GM18867 (cell line): Measurements from ENCODE around the gene SLC26A4.
A peak's percentile ranks its signal among the peaks of the same experiment; 100 is the strongest.

Experiments used
- ATAC-seq: cut with Tn5 transposase; IDR thresholded peaks from one replicate; pipeline ENCODE4 v1.9.1; 2021; ENCODE audit warnings: mild to moderate bottlenecking, moderate library complexity; ENCODE audit not compliant: unreplicated experiment

The SLC26A4 gene

DNA sequence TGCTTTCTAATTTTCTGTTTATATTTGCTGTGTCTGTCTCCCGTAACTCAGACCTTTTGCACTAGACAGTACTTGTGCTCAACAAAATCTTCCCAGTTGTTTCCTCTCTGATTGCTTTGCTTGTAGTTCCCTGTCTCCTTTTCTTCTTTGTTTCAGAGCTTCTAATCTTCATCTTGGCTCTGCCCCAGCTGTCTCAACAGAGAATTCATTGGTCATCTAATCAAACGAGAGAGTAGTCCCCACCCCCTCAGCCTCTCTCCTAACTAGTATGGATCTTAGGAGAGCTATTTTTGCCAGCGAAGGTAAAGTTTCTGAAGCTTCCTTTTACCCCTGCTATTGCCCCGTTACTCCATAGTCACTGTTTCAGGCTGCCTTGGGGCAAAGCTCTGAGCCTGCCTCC is 32.8 kb downstream of the SLC26A4 start:
- no peak for ATAC-seq

DNA sequence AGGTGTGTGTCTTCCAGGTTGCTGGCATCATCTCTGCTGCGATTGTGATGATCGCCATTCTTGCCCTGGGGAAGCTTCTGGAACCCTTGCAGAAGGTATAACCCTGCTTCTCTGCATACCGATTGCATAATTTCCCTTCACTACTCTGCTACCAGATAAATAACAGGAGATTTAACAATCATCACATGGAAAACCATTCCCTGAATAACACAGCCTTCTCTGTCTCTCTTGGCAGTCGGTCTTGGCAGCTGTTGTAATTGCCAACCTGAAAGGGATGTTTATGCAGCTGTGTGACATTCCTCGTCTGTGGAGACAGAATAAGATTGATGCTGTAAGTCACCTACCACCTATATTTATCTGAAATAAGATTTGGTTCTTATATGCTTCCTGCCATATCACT is 33.8 kb downstream of the SLC26A4 start:
- ATAC-seq = no peak

DNA sequence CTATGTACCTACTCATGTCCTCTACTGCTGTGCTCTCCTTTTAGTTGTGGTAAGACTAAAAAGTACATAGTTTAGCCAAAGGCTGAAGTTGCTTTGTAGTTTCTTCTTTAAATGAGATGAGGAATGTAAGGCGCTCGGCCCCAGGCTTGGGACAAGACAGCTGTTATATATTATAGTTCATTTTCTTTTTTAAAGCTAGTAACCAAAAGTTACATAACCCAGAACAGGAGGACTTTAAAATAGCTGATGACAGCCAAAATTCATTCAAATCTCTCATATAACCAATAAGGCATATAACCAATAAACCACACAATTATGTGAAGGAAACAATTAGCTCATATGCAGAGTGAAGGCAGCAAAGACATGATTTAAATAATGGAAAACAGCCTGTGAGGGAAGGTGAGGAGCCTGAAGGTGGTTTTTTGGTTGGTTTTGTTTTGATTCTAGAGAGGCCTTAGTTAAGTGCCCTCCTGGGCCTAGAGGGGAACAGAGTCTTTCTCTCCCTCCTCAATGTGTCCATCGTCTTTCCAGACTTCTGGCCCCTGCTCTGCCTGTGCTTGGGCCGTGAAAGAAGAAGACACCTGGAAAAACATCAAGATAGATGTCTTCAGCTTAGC is 35.8 kb downstream of the SLC26A4 start:
- ATAC-seq = no peak

DNA sequence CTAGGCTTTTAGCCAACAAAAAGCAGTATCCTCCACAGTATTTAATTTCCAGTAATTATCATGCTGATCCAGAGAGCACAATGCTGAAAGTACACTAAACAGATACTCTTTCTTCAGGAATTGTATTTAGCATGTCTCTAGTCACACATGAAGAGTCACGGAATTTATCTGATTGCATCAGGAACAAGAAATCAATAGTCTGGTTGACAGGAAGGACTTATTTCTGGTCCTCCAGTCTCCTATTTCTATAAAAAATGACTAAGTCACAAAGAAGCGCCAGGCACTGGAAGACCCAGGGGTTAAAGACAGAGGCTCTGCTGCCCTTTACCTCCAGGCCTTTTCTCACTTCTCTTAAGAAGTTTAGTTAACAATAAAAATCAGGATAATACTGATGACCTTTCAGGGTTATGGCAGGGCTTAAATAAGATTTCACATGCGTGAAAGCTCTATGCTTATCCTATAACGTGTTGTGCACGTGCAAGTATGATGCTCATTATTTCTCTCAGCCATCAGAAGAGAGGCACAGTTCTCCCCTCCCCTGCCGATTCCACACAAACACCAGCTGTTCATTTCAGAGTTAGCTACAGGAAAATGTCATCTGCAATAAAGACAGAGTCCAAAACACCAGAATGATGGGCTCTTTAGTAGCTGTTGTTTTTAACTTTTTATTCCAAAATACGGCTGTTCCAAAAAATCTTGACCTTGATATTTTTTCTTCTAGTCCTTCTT is 36.9 kb downstream of the SLC26A4 start:
- no peak for ATAC-seq

DNA sequence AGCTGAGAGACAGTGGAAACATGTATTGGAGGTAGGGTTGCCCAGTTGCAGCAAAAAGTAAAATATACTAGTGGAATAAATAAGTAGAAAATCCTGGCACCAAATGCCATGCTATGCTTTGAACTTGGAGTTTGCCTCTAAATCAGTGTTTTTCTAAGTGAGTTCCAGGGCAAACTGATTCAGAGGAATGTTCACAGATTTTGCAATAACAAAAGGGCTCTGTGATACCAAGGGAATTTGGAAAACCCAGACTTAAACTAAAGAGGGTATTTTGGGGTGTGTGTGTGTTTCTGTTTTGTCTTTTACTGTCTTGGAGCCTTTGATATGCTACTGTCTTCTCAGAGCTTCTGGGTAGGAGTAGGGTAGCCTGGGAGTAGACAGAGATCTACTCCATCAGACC is 39.9 kb downstream of the SLC26A4 start:
- ATAC-seq = no peak

DNA sequence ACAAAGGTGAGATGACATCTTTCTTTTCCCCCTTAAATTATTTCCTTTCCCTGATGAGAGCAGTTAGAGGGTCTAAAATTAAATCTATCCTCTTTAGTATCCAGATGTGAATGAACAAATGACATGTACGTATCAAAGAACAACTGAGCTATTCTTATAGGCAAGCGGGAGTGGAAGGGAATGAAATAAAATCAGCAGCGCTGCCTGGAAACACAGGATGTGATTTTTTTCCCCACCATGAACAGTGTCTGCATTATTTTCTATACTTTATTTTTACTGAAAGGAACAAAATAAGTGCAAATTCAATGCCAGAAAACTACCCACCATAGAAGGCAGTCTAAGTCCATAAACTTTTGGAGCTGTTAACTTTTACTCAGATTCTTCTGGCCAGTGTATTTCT is 40.6 kb downstream of the SLC26A4 start:
- ATAC-seq = no peak

DNA sequence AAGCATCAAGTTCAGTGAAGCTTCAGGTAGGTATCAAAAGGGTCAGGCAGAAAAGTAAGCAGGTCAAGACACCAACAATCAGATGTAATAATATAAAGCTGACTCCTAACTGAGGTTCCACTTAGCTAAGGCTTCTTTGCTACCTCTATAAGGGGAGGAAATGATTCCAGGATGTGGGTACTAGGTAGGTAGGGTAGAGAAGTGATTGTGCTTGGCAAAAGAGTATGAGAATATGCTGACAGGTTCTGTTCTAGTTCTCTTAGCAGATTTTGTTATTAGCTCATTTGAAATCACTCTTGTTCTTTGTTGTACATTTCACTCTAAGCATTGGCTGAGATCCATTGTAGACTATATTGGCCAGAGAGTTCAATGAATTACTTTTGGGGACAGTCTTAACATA is 42.6 kb downstream of the SLC26A4 start:
- ATAC-seq = no peak

DNA sequence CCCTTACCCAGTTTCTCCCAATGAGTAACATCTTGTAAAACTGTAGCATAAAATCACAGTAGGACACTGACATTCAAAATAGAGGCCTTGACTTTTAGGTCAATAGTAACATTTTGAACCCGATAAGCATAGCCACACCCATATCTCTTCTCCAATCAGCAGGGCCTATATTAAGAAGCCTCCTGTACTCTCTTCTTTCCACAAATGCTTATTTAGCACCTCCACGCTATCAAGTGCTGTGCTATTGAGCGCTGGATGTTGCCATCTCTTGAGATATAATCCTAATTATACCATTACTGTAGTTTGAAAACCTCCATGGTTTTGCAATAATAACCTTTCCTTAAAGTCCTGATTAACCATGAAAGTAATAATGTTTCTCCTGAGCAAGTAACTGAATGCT is 43.2 kb downstream of the SLC26A4 start:
- no peak for ATAC-seq

DNA sequence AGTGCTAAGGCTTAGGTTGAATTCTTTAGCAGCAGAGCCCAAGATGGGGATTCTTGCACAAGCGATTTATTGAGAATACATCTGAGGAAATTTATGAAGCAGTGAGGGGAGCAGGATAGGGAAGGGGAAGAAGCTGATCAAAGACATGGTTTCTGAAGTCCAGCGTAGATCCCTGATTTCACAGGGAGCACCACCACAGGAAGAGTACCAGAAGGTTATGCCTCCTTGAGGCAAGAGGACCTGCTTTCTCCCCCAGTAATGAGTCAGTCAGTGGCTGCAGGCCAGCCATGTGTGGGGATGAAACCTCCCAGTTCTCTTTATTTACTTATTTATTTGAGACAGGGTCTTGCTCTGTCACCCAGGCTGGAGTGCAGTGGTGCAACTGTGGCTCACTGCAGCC is 48.3 kb downstream of the SLC26A4 start:
- no peak for ATAC-seq

DNA sequence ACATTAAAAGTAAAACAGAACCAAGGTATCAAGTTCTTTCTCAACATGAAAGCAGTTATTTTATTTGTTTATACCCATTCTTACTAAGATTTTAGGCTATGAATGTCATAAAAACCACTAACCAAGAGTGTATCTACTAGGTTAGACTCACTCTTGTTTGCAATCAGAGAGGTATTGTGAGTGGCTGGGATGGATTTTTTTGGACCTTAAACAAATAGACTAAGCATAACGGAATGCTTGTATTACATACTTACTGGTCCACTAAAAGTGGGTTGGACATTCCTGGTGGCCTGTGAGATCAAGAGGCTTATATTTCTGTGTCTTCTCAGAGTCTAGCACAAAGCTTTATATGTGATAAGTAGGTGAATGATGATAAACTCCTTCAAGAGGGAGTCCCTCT is 50.7 kb downstream of the SLC26A4 start:
- ATAC-seq = no peak

DNA sequence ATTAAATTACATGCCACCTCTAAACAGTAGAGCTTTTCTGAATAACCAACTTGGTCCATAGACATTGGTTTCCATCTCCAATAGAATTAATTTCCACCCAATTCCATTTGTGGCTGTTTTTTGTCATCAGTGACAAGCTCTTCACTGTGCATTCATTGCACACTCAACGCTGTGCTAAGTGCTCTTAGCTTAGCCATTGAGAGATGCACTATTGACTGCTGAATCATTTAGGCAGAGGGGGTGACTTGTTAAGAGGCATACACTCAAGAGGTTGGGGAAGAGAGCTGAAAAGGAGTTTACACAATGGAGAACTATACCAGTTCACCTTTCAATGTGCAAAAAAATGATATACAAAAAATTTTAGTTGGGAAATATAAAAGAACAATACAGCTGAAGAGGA is 51.4 kb downstream of the SLC26A4 start:
- no peak for ATAC-seq

DNA sequence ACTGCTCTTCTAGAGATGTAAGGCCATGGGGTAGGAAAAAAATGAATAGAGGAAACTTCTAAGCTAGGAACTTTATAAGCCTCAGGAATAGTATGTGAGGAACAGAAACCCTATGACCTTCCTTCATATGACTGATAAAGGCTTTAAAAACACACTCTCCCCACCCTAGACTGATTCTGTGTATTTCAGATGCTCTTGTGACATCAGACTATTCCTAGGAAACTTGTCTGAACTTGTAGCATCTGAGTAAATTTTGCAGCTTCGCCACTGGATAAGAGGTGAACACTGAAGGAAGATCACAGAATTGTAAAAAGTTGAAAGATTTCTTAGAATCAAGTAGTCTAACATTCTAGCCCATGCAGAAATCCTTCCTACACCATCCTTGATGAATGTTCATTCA is 52.3 kb downstream of the SLC26A4 start:
- ATAC-seq = no peak

DNA sequence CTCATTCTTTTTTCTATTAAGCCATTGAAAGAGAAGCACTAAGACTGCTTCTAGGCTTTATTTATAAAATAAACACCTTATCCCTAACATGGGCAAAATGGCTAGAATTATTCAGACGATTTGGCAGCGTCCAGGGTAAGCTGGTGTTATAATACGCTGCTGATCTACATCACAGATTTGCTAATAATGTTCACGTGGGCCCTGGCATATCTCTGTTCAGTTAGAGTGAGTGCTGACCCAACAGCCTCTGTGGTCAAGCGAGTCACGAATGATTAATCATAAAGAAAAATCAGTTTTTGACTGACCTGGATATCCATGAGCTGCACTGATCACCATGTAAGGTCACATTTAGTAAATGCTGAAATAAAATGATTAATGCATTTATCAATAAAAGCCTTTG is 54.9 kb downstream of the SLC26A4 start:
- no peak for ATAC-seq

DNA sequence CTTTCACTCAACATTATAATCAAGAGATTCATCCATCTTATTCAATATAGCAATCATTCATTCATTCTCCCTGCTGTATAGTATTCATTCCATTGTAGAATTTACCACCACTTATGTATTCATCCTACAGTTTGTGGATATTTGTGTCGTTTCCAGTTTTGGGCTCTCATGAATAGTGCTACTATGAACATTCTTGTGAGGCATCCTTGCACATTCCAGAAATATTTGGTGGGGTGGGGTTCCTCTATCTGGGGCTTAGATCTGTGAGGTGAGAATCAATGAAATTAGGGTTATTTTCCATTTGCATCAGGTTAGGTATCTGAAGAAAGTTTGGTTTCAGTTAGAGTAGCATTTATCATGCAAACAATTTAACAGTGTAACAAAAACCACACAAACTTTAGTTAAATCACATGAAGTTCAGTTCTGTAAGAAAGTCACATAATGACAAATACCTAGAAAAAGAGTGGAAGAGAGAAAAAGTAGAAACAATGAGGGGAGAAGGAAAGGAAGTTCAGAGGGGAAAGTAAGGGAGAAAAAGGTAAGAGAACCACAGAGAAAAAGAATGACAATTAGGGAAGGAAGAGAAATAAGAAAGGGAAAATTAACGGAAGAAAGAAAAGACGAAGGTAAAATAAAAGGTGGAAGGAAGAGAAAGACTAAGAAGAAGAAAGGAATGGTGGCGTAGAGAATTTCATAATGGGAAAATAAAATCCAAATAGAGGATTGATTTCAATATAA is 58.0 kb downstream of the SLC26A4 start:
- no peak for ATAC-seq

DNA sequence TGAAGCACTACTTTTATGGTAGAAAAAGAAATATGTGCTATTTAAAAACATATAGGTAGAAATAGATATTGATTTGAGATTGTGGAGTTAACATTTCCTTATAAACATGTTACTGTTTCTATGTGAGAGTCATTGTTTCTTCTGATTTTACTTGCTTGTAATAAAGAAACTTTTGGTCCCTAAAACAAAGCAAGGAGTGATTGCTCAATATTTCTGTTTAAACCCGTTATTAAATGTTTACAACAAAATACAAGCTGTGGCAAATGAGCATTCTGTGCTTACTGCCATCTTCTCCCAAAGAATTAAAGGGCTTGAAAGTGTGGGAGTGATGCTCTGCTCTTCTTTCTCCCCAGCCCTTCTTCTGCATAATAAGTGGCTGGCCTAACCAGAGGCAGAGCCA is 60.7 kb downstream of the SLC26A4 start:
- no peak for ATAC-seq

DNA sequence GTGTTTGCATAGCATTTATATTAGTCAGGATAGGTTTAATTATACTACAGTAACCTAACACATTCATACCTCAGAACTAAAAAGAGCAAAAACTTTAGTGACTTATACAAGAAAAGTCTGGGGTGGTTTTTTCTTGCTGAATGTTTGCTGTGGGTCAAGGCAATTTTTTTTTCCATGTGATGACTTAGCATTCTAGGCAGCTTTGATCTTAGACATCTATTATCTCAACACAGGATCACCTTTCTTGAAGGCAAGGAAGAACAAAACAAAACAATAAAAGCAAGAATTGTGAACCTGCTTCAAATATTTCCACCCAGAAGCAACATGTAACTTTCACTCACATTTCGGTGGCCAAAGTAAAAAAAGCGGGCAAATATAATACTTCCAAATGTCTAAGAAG is 62.6 kb downstream of the SLC26A4 start:
- ATAC-seq = no peak

DNA sequence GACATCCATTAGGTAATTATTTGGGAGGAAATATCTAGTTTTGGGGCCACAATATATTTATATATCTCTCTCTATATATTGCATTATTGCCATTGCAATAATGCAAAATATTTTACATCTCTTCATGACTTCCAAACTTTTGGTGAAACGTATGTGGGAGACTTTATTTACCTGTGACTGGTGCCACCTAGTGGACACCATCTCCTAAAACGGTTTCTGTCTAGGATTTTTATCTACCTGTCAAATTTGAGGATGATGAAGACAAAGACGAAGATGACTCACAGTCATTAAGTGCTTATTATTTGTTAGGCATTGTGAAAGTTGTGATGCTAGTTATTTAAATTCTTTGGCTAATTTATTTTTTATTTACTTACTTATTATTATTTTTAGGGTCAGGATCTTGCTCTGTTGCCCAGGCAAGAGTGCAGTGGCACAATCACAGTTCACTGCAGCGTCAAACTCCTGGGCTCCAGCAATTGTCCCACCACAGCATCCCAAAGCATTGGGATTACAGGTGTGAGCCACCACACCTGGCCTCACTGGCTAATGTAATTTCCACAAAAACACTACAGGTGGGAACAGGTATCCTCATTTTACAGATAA is 64.6 kb downstream of the SLC26A4 start:
- ATAC-seq = no peak

DNA sequence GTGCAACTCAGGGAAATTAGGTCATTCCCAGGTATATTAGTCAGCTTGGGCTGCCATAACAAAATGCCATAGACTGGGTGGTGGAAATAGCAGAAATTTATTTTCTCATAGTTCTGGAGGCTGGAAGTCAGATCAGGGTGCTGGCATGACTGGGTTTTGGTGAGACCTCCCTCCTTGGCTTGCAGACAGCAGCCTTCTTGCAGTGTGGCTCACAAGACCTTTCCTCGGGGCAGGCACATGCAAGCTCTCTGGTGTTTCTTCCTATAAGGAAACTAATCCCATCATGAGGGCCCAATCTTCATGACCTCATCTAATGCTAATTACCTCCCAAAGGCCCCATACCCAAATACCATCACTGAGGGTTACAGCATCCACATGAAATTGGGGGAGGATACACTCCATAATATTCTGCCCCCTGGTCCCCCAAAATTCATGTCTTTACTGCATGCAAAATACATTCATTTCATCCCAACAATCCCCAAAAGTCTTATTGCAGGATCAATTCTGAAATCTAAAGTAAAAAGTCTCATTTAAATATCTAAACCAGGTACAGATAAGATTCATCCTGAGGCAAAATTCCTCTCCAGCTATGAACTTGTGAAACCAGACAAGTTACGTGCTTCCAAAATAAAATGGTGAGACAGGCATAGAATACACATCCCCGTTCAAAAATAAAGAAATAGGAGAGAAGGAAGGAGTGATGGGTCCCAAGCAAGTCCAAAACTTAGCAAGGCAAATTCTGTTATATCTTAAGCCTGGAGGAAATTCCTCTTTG is 65.9 kb downstream of the SLC26A4 start:
- no peak for ATAC-seq

DNA sequence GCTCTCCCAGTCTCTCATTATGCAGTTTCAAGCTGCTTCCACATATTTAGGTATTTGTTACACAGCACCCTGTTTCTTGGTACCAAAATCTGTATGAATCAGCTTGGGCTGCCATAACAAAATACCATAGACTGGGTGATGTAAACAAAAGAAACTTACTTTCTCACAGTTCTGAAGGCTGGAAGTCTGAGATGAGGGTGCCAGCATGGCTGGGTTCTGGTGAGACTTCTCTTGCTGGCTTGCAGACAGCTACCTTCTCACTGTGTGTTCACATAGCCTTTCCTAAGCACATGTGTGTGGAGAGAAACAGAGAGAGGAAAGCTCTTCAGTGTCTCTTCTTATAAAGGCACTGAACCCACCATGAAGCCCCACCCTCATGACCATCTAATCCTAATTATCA is 67.6 kb downstream of the SLC26A4 start:
- no peak for ATAC-seq

DNA sequence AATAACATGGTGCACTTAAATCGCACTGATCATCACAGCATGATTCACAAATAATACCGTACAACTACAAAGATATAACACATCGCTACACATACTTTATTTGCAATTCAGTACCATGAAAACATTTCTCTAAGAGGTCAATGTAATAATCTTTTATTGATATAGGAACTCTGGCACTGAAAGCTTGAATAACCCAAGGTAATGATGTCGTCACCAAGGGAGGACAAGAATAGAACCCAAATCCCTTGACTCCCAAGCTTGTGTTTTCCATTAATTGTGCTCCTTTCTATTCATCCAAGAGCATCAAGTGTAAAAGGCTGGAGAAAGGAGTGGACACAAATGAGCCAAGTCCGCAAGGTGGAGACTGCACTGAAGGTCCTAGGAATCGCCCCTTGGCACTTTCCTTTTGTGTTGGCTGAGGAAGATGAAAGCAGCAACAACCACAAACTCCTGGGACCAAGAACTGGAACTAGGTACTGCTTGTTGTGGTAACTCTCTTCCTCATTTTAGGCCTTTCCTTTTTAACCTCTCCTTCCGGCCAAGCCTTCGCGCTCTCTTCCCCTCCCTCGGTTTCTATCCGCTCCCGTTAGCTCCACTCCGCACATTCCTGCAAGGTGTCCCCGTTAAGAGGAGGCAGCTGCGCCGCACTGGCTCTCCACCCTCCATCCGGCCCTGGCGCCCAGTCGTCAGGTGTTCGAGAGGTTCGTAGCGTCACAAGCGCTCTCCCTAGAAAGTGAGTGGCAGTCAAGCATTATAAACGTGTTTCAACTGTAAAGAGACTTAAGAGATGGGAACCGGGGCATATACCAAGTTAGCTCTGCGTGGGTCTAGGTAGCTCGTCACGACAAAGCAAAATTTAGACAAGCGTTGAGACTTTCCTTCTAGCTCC is 82.3 kb downstream of the SLC26A4 start:
- ATAC-seq = peak; percentile 45
